KBM-7 (cell line): ENCODE data around the gene OR4E1.
A peak's percentile ranks its signal among the peaks of the same experiment; 100 is the strongest.
"Not testable (repeated sequence)": the region's sequence is repeated elsewhere in the genome, so short reads cannot be mapped to it uniquely, and the experiment has no call there.

ENCODE experiments used
- DNase-seq: peaks from one replicate; pipeline ENCODE4 v3.0.0-alpha.2; 2015
- in situ Hi-C: fragments of 300-500 bp; cut with MboI; formaldehyde crosslinking; loops from 2 replicates; pipeline ENCODE4 v1.14.3; 2020; ENCODE audit warnings: low sequenced_read_pairs, low pct_unique_long_range_greater_than_20kb, mixed read lengths

Gene OR4E1, protein sequence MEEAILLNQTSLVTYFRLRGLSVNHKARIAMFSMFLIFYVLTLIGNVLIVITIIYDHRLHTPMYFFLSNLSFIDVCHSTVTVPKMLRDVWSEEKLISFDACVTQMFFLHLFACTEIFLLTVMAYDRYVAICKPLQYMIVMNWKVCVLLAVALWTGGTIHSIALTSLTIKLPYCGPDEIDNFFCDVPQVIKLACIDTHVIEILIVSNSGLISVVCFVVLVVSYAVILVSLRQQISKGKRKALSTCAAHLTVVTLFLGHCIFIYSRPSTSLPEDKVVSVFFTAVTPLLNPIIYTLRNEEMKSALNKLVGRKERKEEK

GRCh38 chr14:21673718-21674117 is at the start of gene OR4E1:
OR4E1 (minus strand) TSS chr14:21673818; CDS start chr14:21670935, 2,883 bp downstream.
- in situ Hi-C loops = no loop called here
- DNase-seq = no peak

- no peak for DNase-seq
- in situ Hi-C loops = no loop called here
Observed at GRCh38 chr14:21721504-21721903, 47.9 kb upstream of the OR4E1 start.

DNA sequence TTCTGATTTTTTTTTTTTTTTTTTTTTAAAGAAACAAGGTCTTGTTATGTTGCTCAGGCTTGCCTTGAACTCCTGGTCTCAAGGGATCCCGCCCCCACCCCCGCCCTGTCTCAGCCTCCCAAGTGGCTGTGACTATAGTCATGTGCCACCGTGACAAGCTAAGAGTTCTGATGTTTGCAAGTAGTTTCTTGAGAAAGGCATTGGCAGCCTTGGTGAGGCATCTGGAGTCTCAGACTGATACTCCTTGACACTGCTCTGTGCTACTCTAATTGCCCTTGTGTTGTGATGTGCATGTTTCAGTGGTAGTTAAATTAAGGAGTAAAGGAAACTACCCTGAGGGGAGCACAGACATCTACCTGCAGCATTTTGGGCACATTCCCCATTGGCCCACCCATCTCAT is 46.2 kb upstream of the OR4E1 start:
- DNase-seq = no peak
- in situ Hi-C loops = no loop called here

GRCh38 chr14:21714318-21714929 is 40.8 kb upstream of the OR4E1 start:
- DNase-seq = no peak
- in situ Hi-C loops = no loop called here

DNA sequence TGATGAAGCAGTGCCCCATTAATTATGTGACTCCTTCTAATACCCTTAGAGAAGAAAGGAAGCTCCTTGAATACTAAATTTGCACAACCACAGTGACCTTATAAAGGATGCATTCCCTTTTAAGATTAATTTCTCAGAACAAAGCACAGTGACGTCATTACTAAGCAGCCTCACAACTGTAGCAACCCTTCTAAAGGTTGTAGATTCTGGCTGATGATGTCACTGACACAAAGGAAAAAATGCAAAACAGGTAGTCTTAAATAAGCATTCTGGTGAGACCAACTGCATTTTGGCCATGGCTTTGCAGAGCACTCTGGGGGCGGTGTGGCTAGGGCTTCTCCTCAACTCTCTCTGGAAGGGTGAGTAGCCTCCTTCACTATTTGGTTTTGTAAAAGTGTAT is 38.4 kb upstream of the OR4E1 start:
- in situ Hi-C loops = no loop called here
- DNase-seq = no peak

GRCh38 chr14:21711360-21711961 is 37.8 kb upstream of the OR4E1 start:
- in situ Hi-C loops = no loop called here
- peak; percentile 77 for DNase-seq

GRCh38 chr14:21704338-21704737 is 30.7 kb upstream of the OR4E1 start:
- in situ Hi-C loops = no loop called here
- no peak for DNase-seq

DNA sequence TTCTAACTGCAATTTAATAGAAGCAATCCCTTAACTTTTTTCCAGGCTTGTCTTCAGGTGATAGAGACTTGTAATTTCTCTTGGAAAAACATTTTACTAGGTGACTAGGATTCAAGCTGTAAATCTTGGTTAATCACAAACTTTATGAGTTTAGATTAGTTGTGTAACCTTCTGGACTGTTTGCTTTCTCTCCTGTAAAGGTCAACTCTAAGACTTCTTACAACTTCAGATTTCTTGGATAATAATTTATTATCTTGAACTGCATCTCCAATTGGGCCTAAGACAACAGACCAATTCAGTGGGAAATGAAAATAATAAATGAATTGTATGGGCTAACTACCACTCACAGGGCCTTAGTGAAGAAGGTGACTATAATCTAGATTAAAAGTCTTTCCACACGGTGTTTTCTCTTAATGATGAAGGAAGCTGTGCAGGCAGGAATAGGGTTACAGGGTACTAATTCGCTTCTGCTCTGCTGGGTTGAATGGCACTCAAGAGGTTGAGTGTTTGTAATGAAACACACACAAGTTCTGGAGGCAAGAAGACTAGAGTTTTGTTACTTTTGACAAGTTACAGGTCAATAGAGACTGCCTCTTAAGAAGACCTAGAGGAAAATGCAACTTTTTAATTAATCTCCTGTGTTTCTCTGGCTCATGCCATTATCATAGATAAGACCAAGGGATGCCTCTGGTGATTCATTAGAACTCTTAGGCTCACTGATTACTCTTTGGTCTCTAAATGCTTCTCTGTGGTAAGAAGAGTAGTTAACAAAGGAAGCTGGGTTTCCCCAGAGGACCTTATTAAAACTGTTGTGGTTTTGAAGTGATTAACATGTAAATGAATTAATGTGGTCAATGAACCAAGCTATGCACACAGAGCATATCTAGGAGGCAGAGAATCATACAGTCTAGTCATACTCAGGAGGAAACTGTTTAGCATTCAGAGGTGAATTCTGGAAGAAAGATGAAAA is 30.0 kb upstream of the OR4E1 start:
- no peak for DNase-seq
- in situ Hi-C loops = no loop called here

- no peak for DNase-seq
- in situ Hi-C loops = no loop called here
Observed at GRCh38 chr14:21702316-21702715, 28.7 kb upstream of the OR4E1 start.

DNA sequence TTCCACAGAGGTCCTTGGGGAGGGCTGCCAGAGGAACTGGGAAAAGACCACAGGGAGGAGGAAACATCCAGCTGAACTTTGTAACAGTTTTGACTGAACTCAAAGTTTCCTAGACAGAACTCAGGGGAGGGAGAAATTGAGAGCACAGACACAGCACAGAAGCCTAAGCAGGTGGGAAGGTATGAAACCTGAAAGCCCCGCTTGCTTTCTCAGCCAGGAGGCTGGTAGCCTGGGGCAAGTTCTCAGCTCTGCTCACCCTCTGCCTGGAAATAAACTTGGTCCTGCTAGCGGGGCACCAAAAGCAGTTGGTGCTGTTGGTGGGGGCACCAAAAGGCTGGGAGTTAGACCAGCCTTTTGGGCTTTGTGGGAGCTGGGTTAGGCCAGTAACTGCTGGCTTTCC is 25.9 kb upstream of the OR4E1 start:
- in situ Hi-C loops = no loop called here
- no peak for DNase-seq

DNA sequence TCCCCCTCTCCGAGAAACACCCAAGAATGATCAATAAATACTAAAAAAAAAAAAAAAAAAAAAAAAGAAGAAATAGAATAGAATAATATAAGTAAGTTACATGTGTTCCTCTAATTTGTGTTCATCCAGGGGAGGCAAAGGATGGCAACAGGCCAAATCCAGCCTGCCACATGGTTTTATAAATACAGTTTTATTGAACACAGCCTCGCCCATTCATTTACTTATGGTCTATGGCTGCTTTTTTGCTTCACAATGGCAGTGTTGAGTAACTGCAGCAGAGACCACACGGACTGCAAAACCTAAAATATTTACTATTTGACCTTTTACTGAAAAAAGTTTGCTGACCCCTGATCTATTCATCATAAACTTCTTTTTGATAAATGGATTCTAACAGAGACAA is 24.9 kb upstream of the OR4E1 start:
- in situ Hi-C loops, DNase-seq: not testable (repeated sequence)

GRCh38 chr14:21697662-21698061 is 24.0 kb upstream of the OR4E1 start:
- DNase-seq, in situ Hi-C loops: not testable (repeated sequence)

DNA sequence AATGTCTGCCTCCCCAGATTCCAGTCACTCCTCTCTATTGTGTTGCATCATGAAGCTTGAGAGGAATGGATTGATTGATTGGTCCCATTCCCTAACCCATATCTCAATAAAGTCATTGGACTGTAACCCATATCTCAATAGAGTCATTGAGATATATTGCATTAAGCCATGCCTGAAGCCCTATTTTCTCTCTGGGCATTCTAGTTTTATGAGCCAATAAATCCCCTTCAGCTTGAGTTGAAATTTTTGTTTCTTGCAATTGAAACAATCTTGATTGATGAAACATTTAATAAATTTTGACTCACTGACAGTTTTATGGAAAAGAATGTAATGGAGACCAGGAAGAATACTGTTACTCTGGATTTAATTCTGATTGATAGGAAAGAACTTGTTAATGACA is 20.8 kb upstream of the OR4E1 start:
- in situ Hi-C loops = no loop called here
- DNase-seq = no peak

DNA sequence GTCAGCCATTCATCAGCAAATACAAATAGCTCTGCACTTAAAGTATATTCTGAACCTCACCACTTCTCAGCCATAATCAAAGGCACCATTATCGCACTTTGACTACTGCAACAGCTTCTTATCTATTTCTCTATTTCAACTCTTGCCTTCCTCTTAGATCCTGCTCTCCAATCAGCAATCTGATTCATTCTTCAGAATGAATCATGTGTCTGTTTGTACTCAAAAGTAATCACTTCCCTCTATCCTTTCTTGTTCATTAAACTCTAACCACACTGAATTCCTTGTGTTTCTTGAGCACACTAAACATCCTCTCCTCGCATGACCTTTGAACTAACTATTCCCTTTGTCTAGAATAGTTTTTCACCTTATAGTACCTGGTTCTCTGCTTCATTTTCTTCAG is 12.8 kb upstream of the OR4E1 start:
- in situ Hi-C loops = no loop called here
- no peak for DNase-seq

DNA sequence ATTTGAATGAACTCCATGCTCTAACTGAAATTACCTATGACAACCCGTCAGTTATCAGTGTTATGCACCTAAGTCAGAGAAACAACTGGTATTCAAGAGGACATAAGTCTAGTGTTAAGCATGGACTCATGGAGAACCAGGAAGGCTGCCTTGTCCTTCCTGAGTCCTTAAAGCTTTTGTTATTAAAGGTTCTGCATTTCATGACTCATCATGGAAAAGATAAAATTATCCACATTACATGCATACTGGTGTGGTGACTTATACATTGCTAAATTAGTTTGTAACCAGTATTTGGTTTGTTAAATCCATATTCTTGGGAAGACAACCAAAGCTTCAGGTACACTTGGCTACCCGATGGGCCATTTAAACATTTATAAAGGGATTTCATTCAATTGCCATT is 6.5 kb upstream of the OR4E1 start:
- no peak for DNase-seq
- in situ Hi-C loops = no loop called here

GRCh38 chr14:21675566-21675965 is 1.9 kb upstream of the OR4E1 start:
- DNase-seq = no peak
- in situ Hi-C loops = no loop called here

GRCh38 chr14:21672116-21672515 is 1.5 kb downstream of the OR4E1 start:
- in situ Hi-C loops = no loop called here
- no peak for DNase-seq

DNA sequence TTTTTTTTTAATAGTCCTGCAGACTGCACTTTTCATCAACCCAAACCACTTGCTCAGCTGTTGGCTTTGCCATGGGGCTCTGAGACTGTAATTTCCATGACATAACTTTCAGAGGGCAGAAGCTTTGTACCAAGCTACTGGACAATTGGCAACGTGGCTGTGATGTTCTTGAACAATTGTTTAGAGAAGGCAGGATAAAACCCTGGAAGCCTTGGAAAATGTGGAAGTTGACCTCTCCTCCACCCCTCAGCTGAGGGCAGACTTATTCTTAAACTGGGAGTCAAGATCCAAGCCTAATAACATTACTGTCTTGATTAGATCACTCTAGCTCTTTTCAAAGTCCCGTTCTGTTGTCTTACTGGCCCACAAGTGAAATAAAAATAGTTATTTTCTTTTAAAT is 2.2 kb downstream of the OR4E1 start:
- in situ Hi-C loops = no loop called here
- DNase-seq = no peak

GRCh38 chr14:21669284-21669683 is 4.3 kb downstream of the OR4E1 start:
- in situ Hi-C loops = no loop called here
- DNase-seq = no peak

DNA sequence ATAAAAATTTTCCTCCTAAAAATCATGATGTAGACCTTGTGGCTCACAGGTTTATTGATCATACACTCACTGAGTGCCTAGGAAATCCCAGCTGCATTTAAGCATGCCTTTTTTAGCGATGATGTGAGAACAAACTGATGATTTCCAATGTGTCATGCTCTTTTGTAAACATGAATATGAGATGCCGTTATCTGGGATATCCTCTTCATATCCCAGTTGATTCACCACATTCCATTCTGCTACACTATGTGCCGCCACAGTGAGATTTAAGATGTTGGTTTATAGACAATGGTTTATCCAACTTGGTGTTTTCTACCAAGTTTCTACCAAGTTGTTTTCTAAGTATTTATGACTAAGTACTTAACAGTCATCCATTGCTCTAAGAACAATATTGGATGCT is 5.2 kb downstream of the OR4E1 start:
- no peak for DNase-seq
- in situ Hi-C loops = no loop called here
